Parathyroid adenoma (tissue), 2 donors: ENCODE data around the gene HLF.

Experiments
- H2AFZ ChIP-seq: fragments of 300-600 bp; sonication (generic); one replicate; pipeline ENCODE4 v1.7.0; 2017; ENCODE audit warnings: antibody characterized with exemption, mild to moderate bottlenecking
- H3K27ac ChIP-seq: fragments of 300-600 bp; sonication (generic); one replicate; pipeline ENCODE4 v1.7.0; 2017
- H3K27me3 ChIP-seq: fragments of 300-600 bp; sonication (generic); one replicate; pipeline ENCODE4 v1.7.0; 2017; ENCODE audit warnings: low read length; ENCODE audit not compliant: control insufficient read depth, insufficient read depth
- H3K36me3 ChIP-seq: fragments of 300-600 bp; sonication (generic); one replicate; pipeline ENCODE4 v1.7.0; 2017; ENCODE audit warnings: low read length; ENCODE audit not compliant: control insufficient read depth, insufficient read depth
- H3K4me1 ChIP-seq: fragments of 300-600 bp; sonication (generic); one replicate; pipeline ENCODE4 v1.7.0; 2017; ENCODE audit warnings: control low read depth
- H3K4me2 ChIP-seq: fragments of 300-600 bp; sonication (generic); one replicate; pipeline ENCODE4 v1.7.0; 2017; ENCODE audit warnings: low read length
- H3K4me3 ChIP-seq: fragments of 300-600 bp; sonication (generic); one replicate; pipeline ENCODE4 v1.7.0; 2017; ENCODE audit warnings: low read depth, low read length
- H3K79me2 ChIP-seq: fragments of 300-600 bp; sonication (generic); one replicate; pipeline ENCODE4 v1.7.0; 2017; ENCODE audit warnings: control low read depth
- H3K9ac ChIP-seq: fragments of 300-600 bp; sonication (generic); one replicate; pipeline ENCODE4 v1.7.0; 2017; ENCODE audit warnings: mild to moderate bottlenecking
- H3K9me3 ChIP-seq: fragments of 300-600 bp; sonication (generic); one replicate; pipeline ENCODE4 v1.7.0; 2017; ENCODE audit warnings: low read length; ENCODE audit not compliant: control insufficient read depth
- CTCF ChIP-seq: fragments of 300-600 bp; sonication (generic); IDR thresholded peaks from one replicate; pipeline ENCODE4 v1.7.0; 2017; ENCODE audit warnings: antibody characterized with exemption, mild to moderate bottlenecking
- donor health status: primary hyperparathyroidism.

The HLF gene

GRCh38 chr17:55292094-55292493 lies 27.3 kb downstream of the HLF start:
- no peak overlapping the region for H2AFZ ChIP-seq
- H3K9me3 ChIP-seq = no peaks in the 10 kb centered on the region
- H3K27me3 ChIP-seq = no peaks in the 10 kb centered on the region
- H3K9ac ChIP-seq = no peak overlapping the region
- no peak for TF ChIP-seq CTCF
- H3K4me3 ChIP-seq = no peak overlapping the region
- no peak overlapping the region for H3K4me2 ChIP-seq
- no peaks in the 10 kb centered on the region for H3K4me1 ChIP-seq
- H3K36me3 ChIP-seq = no peaks in the 10 kb centered on the region
- no peak overlapping the region for H3K27ac ChIP-seq
- no peaks in the 10 kb centered on the region for H3K79me2 ChIP-seq

DNA sequence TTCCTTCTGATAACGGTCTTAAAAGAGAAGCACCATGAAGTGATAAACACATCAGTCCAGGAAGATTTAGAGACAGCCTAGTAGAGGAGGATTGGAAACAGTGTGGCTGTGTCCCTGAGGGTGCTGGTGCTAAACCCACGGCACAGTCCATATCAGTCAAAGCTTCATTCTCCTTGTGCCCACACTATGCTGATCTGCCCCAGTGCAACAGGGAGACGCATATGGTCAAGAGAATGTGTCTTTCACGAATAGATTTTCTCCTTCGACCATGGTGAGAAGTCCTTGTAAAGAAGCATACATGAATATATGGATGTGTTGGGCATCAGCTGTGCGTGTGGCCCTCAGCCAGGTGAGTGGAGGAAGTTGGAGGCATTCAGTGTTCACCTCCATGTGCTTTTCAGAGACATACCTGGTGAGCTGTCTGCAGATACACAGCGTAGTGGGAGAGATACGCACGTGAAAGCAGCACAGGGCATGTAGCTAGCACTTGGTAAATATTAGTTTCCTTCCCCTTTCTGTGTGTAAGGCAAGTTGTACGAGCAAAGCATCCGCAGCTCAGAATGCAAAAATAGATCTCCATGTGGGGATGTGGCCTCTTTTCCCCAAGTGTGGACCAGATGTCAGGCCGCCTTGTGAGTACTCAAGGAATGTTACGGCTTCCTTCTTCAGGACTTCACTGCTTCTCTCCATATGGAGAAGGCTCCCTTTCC lies 29.4 kb downstream of the HLF start:
- no peak overlapping the region for H3K27ac ChIP-seq

DNA sequence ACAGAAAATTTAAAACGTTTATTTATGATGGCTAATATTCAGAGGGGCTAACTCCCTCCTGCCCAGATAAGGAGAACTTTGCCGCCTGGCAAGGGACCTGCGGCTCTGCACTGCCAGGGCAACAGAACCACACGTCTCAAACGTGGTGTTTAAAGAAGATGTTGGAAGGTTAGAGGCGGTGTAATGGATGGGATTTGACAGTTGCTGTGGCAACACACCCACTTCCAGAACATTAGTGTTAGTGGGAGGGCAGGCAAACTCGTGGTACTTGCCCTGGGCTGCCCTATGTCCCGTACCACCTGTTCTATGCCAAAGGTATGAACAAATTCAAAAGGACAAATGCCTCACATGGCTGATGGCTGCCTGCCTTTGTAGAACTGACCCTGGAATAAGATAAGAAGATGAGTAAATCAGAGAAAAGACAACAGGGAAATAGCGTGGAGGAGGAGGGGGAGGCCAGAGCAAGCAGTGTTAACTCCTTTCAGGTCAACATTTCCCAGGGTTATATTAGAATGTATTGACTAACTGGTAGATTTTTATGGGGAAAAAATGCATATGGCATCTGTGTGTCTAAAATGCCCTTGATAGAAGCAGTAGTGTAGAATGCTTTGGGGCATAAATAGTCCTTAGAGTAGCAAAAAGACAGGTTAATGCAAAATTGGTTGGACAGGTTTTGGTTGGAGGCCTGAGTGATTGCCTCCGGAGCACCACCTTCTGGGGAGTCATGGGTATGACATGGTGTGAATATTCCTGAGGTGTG lies 30.8 kb downstream of the HLF start:
- Histone ChIP-seq H3K9me3 (no peaks in the 10 kb centered on the region), H3K36me3 (no peaks in the 10 kb centered on the region), H3K4me1 (no peaks in the 10 kb centered on the region), H3K9ac (no peak overlapping the region), H3K4me2 (no peak overlapping the region), H2AFZ (no peak overlapping the region), H3K79me2 (no peaks in the 10 kb centered on the region), H3K27ac (no peak overlapping the region), H3K4me3 (no peak overlapping the region), H3K27me3 (no peaks in the 10 kb centered on the region)
- TF ChIP-seq CTCF = peak; percentile 91

More for the DNA sequence above, 29.4 kb downstream of the HLF start:
- Histone ChIP-seq H3K4me1 (no peaks in the 10 kb centered on the region), H3K9ac (no peak overlapping the region), H3K4me2 (no peak overlapping the region), H2AFZ (no peak overlapping the region), H3K4me3 (no peak overlapping the region), H3K9me3 (no peaks in the 10 kb centered on the region), H3K27me3 (no peaks in the 10 kb centered on the region), H3K79me2 (no peaks in the 10 kb centered on the region), H3K36me3 (no peaks in the 10 kb centered on the region)
- TF ChIP-seq CTCF = no peak

GRCh38 chr17:55296171-55296695 lies 31.5 kb downstream of the HLF start:
- Histone ChIP-seq H3K27me3 (no peaks in the 10 kb centered on the region), H3K4me2 (no peak overlapping the region), H3K9me3 (no peaks in the 10 kb centered on the region), H3K4me3 (no peak overlapping the region), H3K36me3 (no peaks in the 10 kb centered on the region), H3K79me2 (no peaks in the 10 kb centered on the region), H2AFZ (no peak overlapping the region), H3K27ac (no peak overlapping the region), H3K4me1 (no peaks in the 10 kb centered on the region), H3K9ac (no peak overlapping the region)
- TF ChIP-seq CTCF = no peak
